HG02840 (cell line): Measurements from ENCODE around the gene MCCC1.
A peak's percentile ranks its signal among the peaks of the same experiment; 100 is the strongest.
"Not testable (repeated sequence)": the region's sequence is repeated elsewhere in the genome, so short reads cannot be mapped to it uniquely, and the experiment has no call there.

Source experiments
- ATAC-seq: cut with Tn5 transposase; IDR thresholded peaks from one replicate; pipeline ENCODE4 v1.9.1; 2021; ENCODE audit warnings: mild to moderate bottlenecking, moderate library complexity, moderate number of reproducible peaks; ENCODE audit not compliant: unreplicated experiment, low FRiP score

MCCC1 gene

GRCh38 chr3:182993486-182994201, 105.7 kb downstream of the MCCC1 start:
- not testable (repeated sequence) for ATAC-seq

GRCh38 chr3:182989566-182989965, 109.7 kb downstream of the MCCC1 start:
- ATAC-seq, result no peak

- ATAC-seq, result no peak
Observed at GRCh38 chr3:182986021-182986420, 113.3 kb downstream of the MCCC1 start.

GRCh38 chr3:182983876-182984275, 115.4 kb downstream of the MCCC1 start:
- no peak for ATAC-seq

GRCh38 chr3:182981038-182981380, 118.3 kb downstream of the MCCC1 start:
- ATAC-seq, result no peak

- ATAC-seq, result peak; percentile 87
Observed at GRCh38 chr3:182980204-182981037, 118.9 kb downstream of the MCCC1 start, which contains the start of gene DCUN1D1. Gene DCUN1D1 (minus strand): TSS chr3:182980538. CDS start chr3:182980489, 49 bp downstream.

GRCh38 chr3:182979674-182980191, 119.6 kb downstream of the MCCC1 start:
- ATAC-seq, result peak; percentile 11

GRCh38 chr3:182979103-182979673, 120.1 kb downstream of the MCCC1 start:
- no peak for ATAC-seq

GRCh38 chr3:182978387-182978786, 120.9 kb downstream of the MCCC1 start:
- no peak for ATAC-seq

- ATAC-seq, result no peak
Observed at GRCh38 chr3:182973047-182973446, 126.2 kb downstream of the MCCC1 start.

GRCh38 chr3:182972387-182972786, 126.9 kb downstream of the MCCC1 start:
- ATAC-seq, result no peak

GRCh38 chr3:182971637-182972036, 127.7 kb downstream of the MCCC1 start:
- no peak for ATAC-seq

GRCh38 chr3:182970811-182971418, 128.4 kb downstream of the MCCC1 start:
- no peak for ATAC-seq

GRCh38 chr3:182969853-182970252, 129.4 kb downstream of the MCCC1 start:
- no peak for ATAC-seq

- ATAC-seq, result no peak
Observed at GRCh38 chr3:182969277-182969676, 130.0 kb downstream of the MCCC1 start.

GRCh38 chr3:182967218-182968204, 131.8 kb downstream of the MCCC1 start:
- ATAC-seq, result peak; percentile 53

- no peak for ATAC-seq
Observed at GRCh38 chr3:182965861-182966366, 133.4 kb downstream of the MCCC1 start.
